MCF 10A (cell line): ENCODE results near the gene SRSF9. TPM values are rescaled to one million over a fixed set of nuclear protein-coding genes. Genes with fewer than 3 reads are reported as not detected.
"Not testable (repeated sequence)": the region's sequence is repeated elsewhere in the genome, so short reads cannot be mapped to it uniquely, and the experiment has no call there.

Experiments used
- BruUV-seq: library from RNA; stranded (reverse); fragments of 400-500 nt; replicated peaks from 2 replicates; lab custom pipeline; 2021; lab: Mats Ljungman, UMichigan
- CTCF ChIA-PET: fragments of 300-600 bp; sonication (Branson Sonifier 250); formaldehyde crosslinking; extraction: SDS; loops from one replicate; lab custom pipeline; 2021; ENCODE audit warnings: antibody characterized with exemption, inconsistent platforms; lab: Yijun Ruan, JAX
- POLR2A ChIA-PET: fragments of 300-600, 350-650 bp; sonication (Branson Sonifier 250); formaldehyde crosslinking; extraction: SDS; loops from one replicate; lab custom pipeline; 2020; ENCODE audit warnings: antibody characterized with exemption, inconsistent platforms; lab: Yijun Ruan, JAX
- DNase-seq: peaks from one replicate; pipeline ENCODE4 v3.0.0-alpha.2; 2018; ENCODE audit not compliant: unreplicated experiment
- H3K27ac Mint-ChIP-seq: one replicate; pipeline ENCODE4 v1.8.0; 2022; ENCODE audit warnings: mild to moderate bottlenecking, low read depth, mixed read lengths; ENCODE audit not compliant: unreplicated experiment
- H3K27me3 Mint-ChIP-seq: one replicate; pipeline ENCODE4 v1.8.0; 2022; ENCODE audit warnings: mixed read lengths; ENCODE audit not compliant: insufficient read depth, unreplicated experiment
- H3K36me3 Mint-ChIP-seq: one replicate; pipeline ENCODE4 v1.8.0; 2022; ENCODE audit warnings: mild to moderate bottlenecking, moderate library complexity, mixed read lengths; ENCODE audit not compliant: insufficient read depth, unreplicated experiment
- H3K4me1 Mint-ChIP-seq: one replicate; pipeline ENCODE4 v1.8.0; 2022; ENCODE audit warnings: mixed read lengths; ENCODE audit not compliant: insufficient read depth, unreplicated experiment
- H3K4me3 Mint-ChIP-seq: one replicate; pipeline ENCODE4 v1.8.0; 2022; ENCODE audit warnings: mild to moderate bottlenecking, moderate library complexity, mixed read lengths; ENCODE audit not compliant: unreplicated experiment
- H3K9me3 Mint-ChIP-seq: one replicate; pipeline ENCODE4 v1.8.0; 2022; ENCODE audit warnings: mixed read lengths; ENCODE audit not compliant: unreplicated experiment
- CTCF ChIP-seq: fragments of 200-600 bp; IDR thresholded peaks from one replicate; pipeline ENCODE4 v1.8.0; 2022; ENCODE audit warnings: antibody characterized with exemption, mild to moderate bottlenecking; ENCODE audit not compliant: unreplicated experiment
- intact Hi-C: fragments of 100-400 bp; cut with micrococcal nuclease; formaldehyde crosslinking; loops from 2 replicates; pipeline ENCODE4 v1.14.1; 2022
- total RNA-seq: library from RNA; stranded (reverse); gene quantifications from 2 replicates; pipeline ENCODE4 v1.2.3, GENCODE V29; 2022

The SRSF9 gene
- total RNA-seq, 1 experiment from 2014 or later: 193 TPM

GRCh38 chr12:120488057-120488640 lies 18.6 kb upstream of the SRSF9 start:
- ChIA-PET POLR2A (no interaction called here), CTCF (no interaction called here)
- Mint-ChIP-seq H3K36me3 (peaks cover 21% of the 10 kb centered on the region), H3K4me3 (no peak overlapping the region), H3K4me1 (no peaks in the 10 kb centered on the region), H3K9me3 (no peaks in the 10 kb centered on the region), H3K27ac (no peak overlapping the region), H3K27me3 (no peaks in the 10 kb centered on the region)
- intact Hi-C loops: no loop called here
- no peak for DNase-seq
- BruUV-seq: no TSS peak
- TF ChIP-seq CTCF: no peak

GRCh38 chr12:120487552-120487951 lies 18.0 kb upstream of the SRSF9 start:
- H3K36me3 Mint-ChIP-seq: peaks cover 21% of the 10 kb centered on the region
- CTCF ChIA-PET, H3K27me3 Mint-ChIP-seq, DNase-seq, intact Hi-C loops, BruUV-seq, H3K9me3 Mint-ChIP-seq, H3K4me1 Mint-ChIP-seq, POLR2A ChIA-PET, H3K4me3 Mint-ChIP-seq, H3K27ac Mint-ChIP-seq: not testable (repeated sequence)

GRCh38 chr12:120485961-120486881 lies 16.7 kb upstream of the SRSF9 start:
- Mint-ChIP-seq H3K9me3 (no peaks in the 10 kb centered on the region), H3K36me3 (peaks cover 14% of the 10 kb centered on the region), H3K4me3 (no peak overlapping the region), H3K27me3 (no peaks in the 10 kb centered on the region), H3K4me1 (no peaks in the 10 kb centered on the region), H3K27ac (no peak overlapping the region)
- no peak for TF ChIP-seq CTCF
- no peak for DNase-seq
- BruUV-seq: no TSS peak
- intact Hi-C loops: no loop called here
- POLR2A ChIA-PET: interaction anchor here (1.1 kb wide), 2 partner anchors 11 to 14 kb away, joined by 3 to 4 read pairs; no protein-coding TSS in a partner anchor
- CTCF ChIA-PET: interaction anchor here (0.6 kb wide), 1 partner anchor 96 kb away, joined by 3 read pairs; no protein-coding TSS in a partner anchor

- no peaks in the 10 kb centered on the region for H3K27me3 Mint-ChIP-seq
- intact Hi-C loops: no loop called here
- no peak for TF ChIP-seq CTCF
- ChIA-PET POLR2A (interaction anchor here (0.6 to 3.2 kb wide), 4 partner anchors 11 to 1977 kb away, joined by 3 to 9 read pairs (median 6); no protein-coding TSS in a partner anchor), CTCF (interaction anchor here (0.9 kb wide), 1 partner anchor 9 kb away, joined by 7 read pairs; no protein-coding TSS in a partner anchor)
- BruUV-seq: no TSS peak
- peaks cover 5% of the 10 kb centered on the region for H3K36me3 Mint-ChIP-seq
- DNase-seq: no peak
- H3K27ac Mint-ChIP-seq: no peak overlapping the region
- no peak overlapping the region for H3K4me3 Mint-ChIP-seq
- H3K9me3 Mint-ChIP-seq: no peaks in the 10 kb centered on the region
- no peaks in the 10 kb centered on the region for H3K4me1 Mint-ChIP-seq
Observed at GRCh38 chr12:120483621-120484020, 14.1 kb upstream of the SRSF9 start.
